PC-3 (cell line): Measurements from ENCODE around the gene GSC2.

ENCODE experiments used
- EZH2phosphoT487 ChIP-seq: fragments of 300-600 bp; sonication (generic); IDR thresholded peaks from 2 replicates; pipeline ENCODE4 v1.6.1; 2018; ENCODE audit warnings: mild to moderate bottlenecking, antibody characterized with exemption, low read length, borderline replicate concordance
- TF ChIP-seq, protein P1 (sequence below): fragments of 300-600 bp; sonication (generic); conservative IDR thresholded peaks from 2 replicates; pipeline ENCODE4 v1.5.1; 2017; ENCODE audit warnings: antibody characterized with exemption, low read depth, mild to moderate bottlenecking, low read length

DNA sequence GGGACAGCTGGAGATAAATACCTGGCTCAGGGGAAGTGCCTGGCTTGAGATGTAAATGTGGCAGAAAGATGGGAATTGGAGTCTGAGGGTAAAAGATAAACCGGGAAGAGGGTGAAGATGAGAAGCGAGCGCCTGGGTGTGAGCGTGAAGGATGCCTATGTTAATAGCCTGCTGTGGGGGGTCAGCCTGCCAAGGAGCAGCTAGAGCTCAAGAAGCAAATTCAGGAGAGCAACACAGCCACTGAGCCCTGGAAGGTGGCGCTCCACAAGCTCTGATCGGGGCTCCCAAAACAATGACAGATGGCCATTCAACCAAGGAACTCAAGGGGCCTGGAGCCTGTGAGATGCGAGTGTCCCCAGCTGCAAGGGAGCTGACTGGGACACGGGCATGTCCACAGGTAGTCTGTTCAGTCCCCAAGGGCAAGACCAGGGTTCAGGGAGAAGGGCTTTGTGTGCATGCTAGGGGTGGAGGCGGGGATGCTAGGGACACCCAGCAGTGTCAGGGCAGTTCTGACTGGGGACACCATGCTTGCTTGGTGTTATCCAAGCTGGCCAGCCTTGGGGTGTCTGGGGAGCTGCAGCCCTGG, 2.8 kb downstream of the GSC2 start:
- TF ChIP-seq, protein P1, sequence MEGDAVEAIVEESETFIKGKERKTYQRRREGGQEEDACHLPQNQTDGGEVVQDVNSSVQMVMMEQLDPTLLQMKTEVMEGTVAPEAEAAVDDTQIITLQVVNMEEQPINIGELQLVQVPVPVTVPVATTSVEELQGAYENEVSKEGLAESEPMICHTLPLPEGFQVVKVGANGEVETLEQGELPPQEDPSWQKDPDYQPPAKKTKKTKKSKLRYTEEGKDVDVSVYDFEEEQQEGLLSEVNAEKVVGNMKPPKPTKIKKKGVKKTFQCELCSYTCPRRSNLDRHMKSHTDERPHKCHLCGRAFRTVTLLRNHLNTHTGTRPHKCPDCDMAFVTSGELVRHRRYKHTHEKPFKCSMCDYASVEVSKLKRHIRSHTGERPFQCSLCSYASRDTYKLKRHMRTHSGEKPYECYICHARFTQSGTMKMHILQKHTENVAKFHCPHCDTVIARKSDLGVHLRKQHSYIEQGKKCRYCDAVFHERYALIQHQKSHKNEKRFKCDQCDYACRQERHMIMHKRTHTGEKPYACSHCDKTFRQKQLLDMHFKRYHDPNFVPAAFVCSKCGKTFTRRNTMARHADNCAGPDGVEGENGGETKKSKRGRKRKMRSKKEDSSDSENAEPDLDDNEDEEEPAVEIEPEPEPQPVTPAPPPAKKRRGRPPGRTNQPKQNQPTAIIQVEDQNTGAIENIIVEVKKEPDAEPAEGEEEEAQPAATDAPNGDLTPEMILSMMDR = no peak
- TF ChIP-seq EZH2phosphoT487 = no peak
